K562 (cell line): ENCODE results near the gene AGAP1. TPM values are rescaled to one million over a fixed set of nuclear protein-coding genes. Genes with fewer than 3 reads are reported as not detected.

Experiments used
- ATAC-seq: fragments of 200-7000 bp; cut with Tn5 transposase; 3 replicates; pipeline ENCODE4 v1.9.1; 2020; ENCODE audit warnings: moderate library complexity
- BruUV-seq: library from RNA; stranded (reverse); fragments of 400-500 nt; replicated peaks from 2 replicates; lab custom pipeline; 2021; lab: Mats Ljungman, UMichigan
- CTCF ChIA-PET: fragments of 300-600 bp; formaldehyde crosslinking; extraction: SDS; loops from one replicate; lab custom pipeline; 2021; ENCODE audit warnings: low intra/inter-chr PET ratio; lab: Yijun Ruan, JAX
- POLR2A ChIA-PET: fragments of 300-600, 350-650 bp; sonication (Branson Sonifier 250); formaldehyde crosslinking; extraction: SDS; loops from one replicate; lab custom pipeline; 2021; ENCODE audit warnings: antibody characterized with exemption, inconsistent platforms; lab: Yijun Ruan, JAX
- DNase-seq, 4 experiments: peaks; one replicate each; pipeline versions ENCODE4 v3.0.0 to v3.0.0-alpha.2; 2011 to 2018; ENCODE audit warnings: low spot score in 3 of 4, mixed read lengths in 3 of 4; ENCODE audit errors: extremely low read depth in 1 of 4
- FAIRE-seq: peaks from 2 replicates; lab custom pipeline; 2011; peaks lifted over from hg19 to GRCh38; lab: Jason Lieb, UNC
- H2AFZ ChIP-seq: 2 replicates; pipeline ENCODE4 v1.6.0; 2011; ENCODE audit warnings: low read depth, low read length, control low read depth, inconsistent platforms
- H3K27ac ChIP-seq: fragments of 200-600 bp; 3 replicates; pipeline ENCODE4 v1.8.0; 2011; ENCODE audit warnings: low read depth, mild to moderate bottlenecking, control low read depth, inconsistent platforms, low read length, moderate library complexity, mixed read lengths; ENCODE audit errors: extremely low read depth
- H3K27me3 ChIP-seq, 2 experiments: fragments of 300-600 bp in 1 of 2; 2 replicates in 1 of 2; 3 replicates in 1 of 2; pipeline versions ENCODE4 v1.6.0 to v1.8.0; 2011; ENCODE audit warnings: inconsistent platforms in 2 of 2, low read length in 2 of 2, mild to moderate bottlenecking in 1 of 2, mixed read lengths in 1 of 2, moderate library complexity in 1 of 2; ENCODE audit not compliant: control insufficient read depth in 2 of 2, insufficient read depth in 2 of 2
- H3K36me3 ChIP-seq: fragments of 300-600 bp; 3 replicates; pipeline ENCODE4 v1.8.0; 2011; ENCODE audit warnings: mild to moderate bottlenecking, low read length, inconsistent platforms; ENCODE audit not compliant: control insufficient read depth, insufficient read depth
- H3K4me1 ChIP-seq, 2 experiments: fragments of 200-600 bp in 1 of 2; replicated peaks in 1 of 2; 2 replicates in 1 of 2; 3 replicates in 1 of 2; pipeline versions ENCODE4 v1.5.1 to v1.8.0; 2011; ENCODE audit warnings: inconsistent platforms in 2 of 2, low read length in 2 of 2, mild to moderate bottlenecking in 1 of 2, mixed read lengths in 1 of 2, moderate library complexity in 1 of 2; ENCODE audit not compliant: control insufficient read depth in 2 of 2, insufficient read depth in 2 of 2
- H3K4me2 ChIP-seq: 2 replicates; pipeline ENCODE4 v1.6.1; 2011; ENCODE audit warnings: low read length, control low read depth, inconsistent platforms, mixed read lengths; ENCODE audit not compliant: insufficient read depth
- H3K4me3 ChIP-seq: fragments of 200-600 bp; sonication (generic), shearing (Covaris generic); 2 replicates; pipeline ENCODE4 v1.5.1; 2016; ENCODE audit warnings: control low read depth, inconsistent platforms
- H3K79me2 ChIP-seq: fragments of 200-600 bp; 3 replicates; pipeline ENCODE4 v1.8.0; 2011; ENCODE audit warnings: low read length, inconsistent platforms; ENCODE audit not compliant: control insufficient read depth, insufficient read depth
- H3K9ac ChIP-seq, 2 experiments: 2 replicates each; pipeline versions ENCODE4 v1.6.0 to v1.6.1; 2011; ENCODE audit warnings: low read depth in 2 of 2, low read length in 2 of 2, control low read depth in 1 of 2, inconsistent platforms in 1 of 2, mild to moderate bottlenecking in 1 of 2, mixed read lengths in 1 of 2; ENCODE audit not compliant: insufficient read depth in 1 of 2
- H3K9me1 ChIP-seq: one replicate; pipeline ENCODE4 v1.6.0; 2011; ENCODE audit warnings: inconsistent platforms, mild to moderate bottlenecking, low read length, moderate library complexity; ENCODE audit not compliant: control insufficient read depth, insufficient read depth
- H3K9me3 ChIP-seq: replicated peaks from 2 replicates; pipeline ENCODE4 v1.5.1; 2011; ENCODE audit warnings: low read depth, low read length, inconsistent platforms; ENCODE audit not compliant: control insufficient read depth, insufficient read depth
- H4K20me1 ChIP-seq: replicated peaks from 2 replicates; pipeline ENCODE4 v1.6.1; 2011; ENCODE audit warnings: low read length, inconsistent platforms, mixed read lengths; ENCODE audit not compliant: control insufficient read depth, insufficient read depth
- DNMT1 ChIP-seq: fragments of 450-650 bp; IDR thresholded peaks from 2 replicates; pipeline ENCODE4 v1.6.1; 2016; ENCODE audit warnings: antibody characterized with exemption, mild to moderate bottlenecking
- DPF2 ChIP-seq: fragments of 450-650 bp; IDR thresholded peaks from 2 replicates; pipeline ENCODE4 v1.6.1; 2016
- PCBP2 ChIP-seq: fragments of 200-400 bp; formaldehyde crosslinking; IDR thresholded peaks from 2 replicates; pipeline ENCODE4 v1.6.1; 2018; ENCODE audit warnings: low read length, low read depth, mild to moderate bottlenecking, moderate library complexity; ENCODE audit not compliant: poor library complexity, severe bottlenecking
- PTRF ChIP-seq: fragments of 450-650 bp; IDR thresholded peaks from 2 replicates; pipeline ENCODE4 v1.6.1; 2016; ENCODE audit warnings: mild to moderate bottlenecking, missing genetic modification characterization, missing compliant biosample characterization
- SETDB1 ChIP-seq: IDR thresholded peaks from one replicate; pipeline ENCODE4 v1.6.1; 2012; ENCODE audit warnings: low read length, control low read depth, inconsistent platforms
- U2AF1 ChIP-seq: fragments of 200-400 bp; formaldehyde crosslinking; optimal IDR thresholded peaks from 2 replicates; pipeline ENCODE3; 2017; ENCODE audit warnings: mild to moderate bottlenecking, low read depth, low read length, moderate library complexity
- WGBS: fragments of 100-300 bp; shearing (Covaris generic); methylation state at CpG from one replicate; pipeline ENCODE4 v1.1.6; 2016; ENCODE audit warnings: low coverage, mixed read lengths; ENCODE audit not compliant: insufficient coverage; ENCODE audit errors: missing lambda C conversion rate; 5-methylcytosine and 5-hydroxymethylcytosine counted together
- in situ Hi-C: fragments of 300-500 bp; cut with MboI; formaldehyde crosslinking; loops from 4 replicates; pipeline ENCODE4 v1.15.0; 2018; ENCODE audit warnings: inconsistent platforms, mixed read lengths
- intact Hi-C: fragments of 100-400 bp; cut with micrococcal nuclease; formaldehyde crosslinking; loops from 2 replicates; pipeline ENCODE4 v1.14.2; 2022
- polyA plus RNA-seq, 8 experiments: library from polyadenylated mRNA; depleted of rRNA in 4 of 8; stranded (reverse) in 5 of 8; unstranded in 3 of 8; fragments of >200 nt; fragmentation: Nextera tagmentation in 2 of 8; fragmentation: Illumina TruSeq in 1 of 8; extraction: Ambion mirVana in 2 of 8; extraction: Trizol in 1 of 8; gene quantifications; 2 replicates each; pipeline versions ENCODE4 v1.2.1 to v1.2.3, GENCODE V29; 2011 to 2014; ENCODE audit warnings: inconsistent platforms in 1 of 8, missing spikeins in 1 of 8
- total RNA-seq, 7 experiments: library from RNA; depleted of rRNA in 6 of 7; stranded (reverse); fragments of >200 nt in 6 of 7; fragmentation: Illumina TruSeq in 2 of 7; extraction: Trizol in 2 of 7; gene quantifications; 2 replicates each; pipeline versions ENCODE4 v1.2.1 to v1.2.3, GENCODE V29; 2011 to 2021; ENCODE audit warnings: low replicate concordance in 1 of 7
- TF ChIP-seq, protein P1 (sequence below): fragments of 250-450 bp; sonication (Bioruptor Pico); IDR thresholded peaks from 2 replicates; pipeline ENCODE4 v1.5.0; 2021; ENCODE audit warnings: mild to moderate bottlenecking, moderate library complexity

The AGAP1 gene
- total and polyA plus RNA-seq, 9 of the 15 experiments (the other 6 are each of a cell fraction or from before 2014, with no cell fraction given) = 1.3 to 24.0 (median 10.6) TPM

- TF ChIP-seq, protein P1, sequence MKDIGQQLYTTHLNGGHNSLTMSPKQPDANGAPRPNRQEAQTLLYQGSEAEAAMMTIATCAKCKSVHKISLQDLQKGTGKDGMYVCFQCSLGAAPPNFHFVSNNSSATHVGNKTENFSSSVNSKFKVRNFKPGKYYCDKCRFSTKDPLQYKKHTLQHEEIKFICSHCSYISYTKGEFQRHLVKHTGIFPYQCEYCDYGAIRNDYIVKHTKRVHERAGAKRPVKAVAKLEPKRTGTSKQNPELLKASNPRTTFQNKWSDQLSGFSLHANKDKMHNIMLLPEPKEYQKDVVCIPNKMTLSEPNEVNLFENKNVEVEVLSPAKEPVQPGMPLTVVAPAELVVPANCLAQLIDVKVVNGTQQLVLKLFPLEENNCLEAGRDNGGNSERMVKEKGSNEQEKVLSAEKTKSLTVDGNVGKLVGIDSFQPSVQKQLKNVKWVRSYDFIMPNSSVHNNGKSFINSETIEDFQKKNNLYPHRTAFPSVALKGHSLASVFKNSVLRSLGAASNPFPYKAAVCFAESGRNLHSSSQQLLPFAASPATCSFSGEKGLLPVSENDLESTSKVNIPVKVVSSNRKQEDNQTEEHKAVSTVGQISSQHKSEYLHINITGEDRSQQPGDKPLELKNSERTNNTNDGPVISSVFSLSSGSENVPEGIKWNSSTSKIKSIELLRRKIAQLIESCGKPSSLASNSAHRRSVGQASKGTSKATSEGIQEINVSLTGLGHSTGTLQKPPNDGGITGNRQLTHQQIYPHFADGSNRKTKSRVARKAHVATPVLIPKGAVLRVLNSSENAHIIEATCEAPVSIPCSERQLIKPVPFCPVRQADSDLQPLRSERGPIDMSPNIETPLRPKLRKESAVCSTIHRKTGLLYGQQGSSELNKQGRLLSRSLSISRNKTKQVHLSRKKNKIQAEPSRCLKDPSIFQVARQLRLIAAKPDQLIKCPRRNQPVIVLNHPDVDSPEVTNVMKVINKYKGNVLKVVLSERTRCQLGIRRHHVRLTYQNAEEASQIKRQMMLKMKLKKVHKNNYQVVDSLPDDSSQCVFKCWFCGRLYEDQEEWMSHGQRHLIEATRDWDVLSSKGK (CRISPR knock-in tag) = no peak
- TF ChIP-seq PCBP2 (no peak), DNMT1 (no peak), PTRF (no peak), DPF2 (no peak), SETDB1 (no peak)
Measured at GRCh38 chr2:236114959-236115358, 621.1 kb downstream of the AGAP1 start (continued).

GRCh38 chr2:236117401-236117800 is 623.6 kb downstream of the AGAP1 start:
- H3K9ac ChIP-seq = no peak overlapping the region
- intact Hi-C loops = no loop called here
- H3K4me1 ChIP-seq = peaks cover 0 to 3% of the 10 kb centered on the region in 2 experiments; a peak in 1 of 5 replicates
- DNase-seq (no peak), FAIRE-seq (no peak), ATAC-seq (no peak)
- H3K9me3 ChIP-seq = no peaks in the 10 kb centered on the region
- WGBS = 66% methylated on average over 9 of the region's 10 CpGs
- H3K36me3 ChIP-seq = no peaks in the 10 kb centered on the region
- no peak overlapping the region for H3K4me2 ChIP-seq
- no peak for TF ChIP-seq U2AF1
- no peak overlapping the region for H2AFZ ChIP-seq
- POLR2A ChIA-PET = no interaction called here
- no peaks in the 10 kb centered on the region for H3K9me1 ChIP-seq
- H3K27me3 ChIP-seq = no peaks in the 10 kb centered on the region
- BruUV-seq = no TSS peak
- CTCF ChIA-PET = no interaction called here
- H3K79me2 ChIP-seq = no peaks in the 10 kb centered on the region
- no peaks in the 10 kb centered on the region for H4K20me1 ChIP-seq
- in situ Hi-C loops = no loop called here
- no peak overlapping the region for H3K4me3 ChIP-seq
- no peak overlapping the region for H3K27ac ChIP-seq
